SK-N-SH treated with all-trans-retinoic acid at 6 μM for 48 hours (cell line): Measurements from ENCODE around the gene SCN1B.

Experiments
- ARNTL ChIP-seq: fragments of 450-650 bp; formaldehyde crosslinking; IDR thresholded peaks from 2 replicates; pipeline ENCODE4 v1.5.0; 2020; ENCODE audit warnings: low read depth, mild to moderate bottlenecking, moderate library complexity, borderline replicate concordance
- BACH2 ChIP-seq: fragments of 250-450 bp; sonication (Bioruptor Pico); IDR thresholded peaks from 2 replicates; pipeline ENCODE4 v1.9.0; 2021; ENCODE audit warnings: mild to moderate bottlenecking, borderline replicate concordance
- CSRNP3 ChIP-seq: fragments of 250-450 bp; sonication (Bioruptor Pico); IDR thresholded peaks from 2 replicates; pipeline ENCODE4 v1.5.1; 2021; ENCODE audit warnings: mild to moderate bottlenecking, moderate library complexity
- GLIS3 ChIP-seq: fragments of 250-450 bp; sonication (Bioruptor Pico); IDR thresholded peaks from 2 replicates; pipeline ENCODE4 v1.5.0; 2020; ENCODE audit warnings: mild to moderate bottlenecking, moderate library complexity
- ISL1 ChIP-seq: fragments of 250-450 bp; sonication (Bioruptor Pico); IDR thresholded peaks from 2 replicates; pipeline ENCODE4 v2.1.2; 2022; ENCODE audit warnings: mild to moderate bottlenecking, moderate library complexity
- OSR1 ChIP-seq: fragments of 250-450 bp; sonication (Bioruptor Pico); IDR thresholded peaks from 2 replicates; pipeline ENCODE4 v1.8.0; 2022; ENCODE audit warnings: moderate library complexity, mild to moderate bottlenecking, inconsistent platforms
- PATZ1 ChIP-seq: fragments of 250-450 bp; sonication (Bioruptor Pico); IDR thresholded peaks from 2 replicates; pipeline ENCODE4 v1.8.0; 2020; ENCODE audit warnings: mild to moderate bottlenecking, moderate library complexity, borderline replicate concordance
- RARB ChIP-seq: fragments of 250-450 bp; sonication (Bioruptor Pico); IDR thresholded peaks from 2 replicates; pipeline ENCODE4 v1.8.0; 2021; ENCODE audit warnings: mild to moderate bottlenecking, moderate library complexity
- SNAI2 ChIP-seq: fragments of 250-450 bp; sonication (Bioruptor Pico); IDR thresholded peaks from 2 replicates; pipeline ENCODE4 v1.5.0; 2020; ENCODE audit warnings: mild to moderate bottlenecking, moderate library complexity
- TOX ChIP-seq: fragments of 250-450 bp; sonication (Bioruptor Pico); IDR thresholded peaks from 2 replicates; pipeline ENCODE4 v1.8.0; 2021; ENCODE audit warnings: mild to moderate bottlenecking, moderate library complexity, borderline replicate concordance
- TSHZ2 ChIP-seq: fragments of 250-450 bp; sonication (Bioruptor Pico); IDR thresholded peaks from 2 replicates; pipeline ENCODE4 v1.5.0; 2020; ENCODE audit warnings: mild to moderate bottlenecking, moderate library complexity
- ZFP3 ChIP-seq: fragments of 250-450 bp; sonication (Bioruptor Pico); IDR thresholded peaks from 2 replicates; pipeline ENCODE4 v1.5.0; 2020; ENCODE audit warnings: mild to moderate bottlenecking, moderate library complexity
- ZFP30 ChIP-seq: fragments of 450-650 bp; formaldehyde crosslinking; IDR thresholded peaks from 2 replicates; pipeline ENCODE4 v1.5.0; 2022; ENCODE audit warnings: mild to moderate bottlenecking, moderate library complexity
- ZNF70 ChIP-seq: fragments of 450-650 bp; formaldehyde crosslinking; IDR thresholded peaks from 2 replicates; pipeline ENCODE4 v1.5.0; 2020; ENCODE audit warnings: mild to moderate bottlenecking, moderate library complexity

GRCh38 chr19:34994643-34995541, 35.4 kb upstream of the SCN1B start:
- TF ChIP-seq TSHZ2 = no peak
- TF ChIP-seq RARB (CRISPR knock-in tag) = no peak
- no peak for TF ChIP-seq ZFP3 (CRISPR knock-in tag)
- no peak for TF ChIP-seq ARNTL (CRISPR knock-in tag)
- TF ChIP-seq BACH2 (CRISPR knock-in tag) = no peak
- no peak for TF ChIP-seq SNAI2
- TF ChIP-seq CSRNP3 (CRISPR knock-in tag) = no peak
- TF ChIP-seq ISL1 (CRISPR knock-in tag) = no peak
- no peak for TF ChIP-seq GLIS3
- no peak for TF ChIP-seq PATZ1 (CRISPR knock-in tag)
- TF ChIP-seq OSR1 (CRISPR knock-in tag) = no peak
- TF ChIP-seq ZNF70 = no peak
- no peak for TF ChIP-seq TOX (CRISPR knock-in tag)
- no peak for TF ChIP-seq ZFP30
